ACHN (cell line): ENCODE measurements around the gene CMTM2.
"Not testable (repeated sequence)": the region's sequence is repeated elsewhere in the genome, so short reads cannot be mapped to it uniquely, and the experiment has no call there.

ENCODE experiments used
- DNase-seq: peaks from one replicate; pipeline ENCODE4 v3.0.0-alpha.2; 2015
- in situ Hi-C: cut with HindIII; loops from 2 replicates; pipeline ENCODE4 v1.10.0; 2017; ENCODE audit warnings: low sequenced_read_pairs, low pct_ligation_motif_present, low pct_unique_long_range_greater_than_20kb

CMTM2 gene

GRCh38 chr16:66603537-66604375 is 24.5 kb downstream of the CMTM2 start:
- DNase-seq, result peak; percentile 70
- in situ Hi-C loops, result no loop called here

- in situ Hi-C loops, result no loop called here
Measured at GRCh38 chr16:66604376-66605176, 25.3 kb downstream of the CMTM2 start, which contains the start of gene CMTM3. Gene CMTM3, plus strand, starts transcription at chr16:66604704. Its CDS starts 102 bp downstream, at chr16:66604806.

GRCh38 chr16:66605177-66605978 is 26.1 kb downstream of the CMTM2 start:
- DNase-seq, result peak; percentile 63
- in situ Hi-C loops, result no loop called here

More at GRCh38 chr16:66604376-66605176, 25.3 kb downstream of the CMTM2 start, which contains the start of gene CMTM3:
- DNase-seq, result peak; percentile 80

GRCh38 chr16:66605979-66606751 is 26.9 kb downstream of the CMTM2 start:
- DNase-seq, result no peak

GRCh38 chr16:66608241-66609138 is 29.2 kb downstream of the CMTM2 start:
- DNase-seq, result peak; percentile 96
- in situ Hi-C loops, result no loop called here

More at GRCh38 chr16:66605979-66606751, 26.9 kb downstream of the CMTM2 start:
- in situ Hi-C loops, result no loop called here

GRCh38 chr16:66609139-66609510 is 29.9 kb downstream of the CMTM2 start:
- no peak for DNase-seq
- in situ Hi-C loops, result no loop called here

GRCh38 chr16:66610111-66610820 is 31.0 kb downstream of the CMTM2 start:
- in situ Hi-C loops, result no loop called here
- DNase-seq, result no peak

- DNase-seq, in situ Hi-C loops: not testable (repeated sequence)
Measured at GRCh38 chr16:66611911-66612310, 32.6 kb downstream of the CMTM2 start.

GRCh38 chr16:66612422-66612821 is 33.2 kb downstream of the CMTM2 start:
- no peak for DNase-seq
- in situ Hi-C loops, result no loop called here

GRCh38 chr16:66614161-66614802 is 35.0 kb downstream of the CMTM2 start:
- no peak for DNase-seq
- in situ Hi-C loops, result no loop called here

GRCh38 chr16:66616169-66616568 is 36.9 kb downstream of the CMTM2 start:
- in situ Hi-C loops, result no loop called here
- DNase-seq, result no peak

- in situ Hi-C loops, result no loop called here
- DNase-seq, result peak; percentile 53
Measured at GRCh38 chr16:66616592-66616991, 37.3 kb downstream of the CMTM2 start.

- in situ Hi-C loops, result no loop called here
Measured at GRCh38 chr16:66617010-66617434, 37.8 kb downstream of the CMTM2 start.

GRCh38 chr16:66617728-66618127 is 38.5 kb downstream of the CMTM2 start:
- no peak for DNase-seq
- in situ Hi-C loops, result no loop called here

More at GRCh38 chr16:66617010-66617434, 37.8 kb downstream of the CMTM2 start:
- DNase-seq, result no peak

GRCh38 chr16:66618588-66619375 is 39.5 kb downstream of the CMTM2 start:
- in situ Hi-C loops, result no loop called here

More at GRCh38 chr16:66618588-66619375, 39.5 kb downstream of the CMTM2 start:
- DNase-seq, result peak; percentile 98
